Upper lobe of right lung (tissue), 1 donor: ENCODE results near the gene PKP4. TPM values are rescaled to one million over a fixed set of nuclear protein-coding genes. Genes with fewer than 3 reads are reported as not detected.

Experiments used
- ATAC-seq: fragments of 200-7000 bp; cut with Tn5 transposase; one replicate; pipeline ENCODE4 v1.9.1; 2020; ENCODE audit warnings: mild to moderate bottlenecking, moderate library complexity
- DNase-seq: peaks from one replicate; pipeline ENCODE4 v3.0.0-alpha.2; 2020
- H3K27ac ChIP-seq: fragments of 200-600 bp; one replicate; pipeline ENCODE4 v1.8.0; 2022
- H3K27me3 ChIP-seq: fragments of 200-600 bp; one replicate; pipeline ENCODE4 v1.8.0; 2022; ENCODE audit warnings: mild to moderate bottlenecking
- H3K36me3 ChIP-seq: fragments of 200-600 bp; one replicate; pipeline ENCODE4 v1.8.0; 2022
- H3K4me1 ChIP-seq: fragments of 200-600 bp; one replicate; pipeline ENCODE4 v1.8.0; 2022
- H3K4me3 ChIP-seq: fragments of 200-600 bp; one replicate; pipeline ENCODE4 v1.8.0; 2022; ENCODE audit warnings: mild to moderate bottlenecking
- H3K9me3 ChIP-seq: fragments of 200-600 bp; one replicate; pipeline ENCODE4 v1.8.0; 2022
- CTCF ChIP-seq: fragments of 200-600 bp; IDR thresholded peaks from one replicate; pipeline ENCODE4 v1.8.0; 2022; ENCODE audit warnings: antibody characterized with exemption
- intact Hi-C: fragments of 100-400 bp; cut with DNase I; formaldehyde crosslinking; loops from one replicate; pipeline ENCODE4 v1.11.0; 2022
- total RNA-seq: library from RNA; stranded (reverse); fragmentation: NEBNext Ultra II Directional; extraction: Animal tissue kit (Norgen Biotek cat#: 25700); gene quantifications from one replicate; pipeline ENCODE4 v1.2.1, GENCODE V29; 2021
- donor health status: DM: no; HTN: yes; CAD: no; lungs with severe emphysema.

The PKP4 gene
- total RNA-seq, 1 donor from 2014 or later: 74.7 TPM

DNA sequence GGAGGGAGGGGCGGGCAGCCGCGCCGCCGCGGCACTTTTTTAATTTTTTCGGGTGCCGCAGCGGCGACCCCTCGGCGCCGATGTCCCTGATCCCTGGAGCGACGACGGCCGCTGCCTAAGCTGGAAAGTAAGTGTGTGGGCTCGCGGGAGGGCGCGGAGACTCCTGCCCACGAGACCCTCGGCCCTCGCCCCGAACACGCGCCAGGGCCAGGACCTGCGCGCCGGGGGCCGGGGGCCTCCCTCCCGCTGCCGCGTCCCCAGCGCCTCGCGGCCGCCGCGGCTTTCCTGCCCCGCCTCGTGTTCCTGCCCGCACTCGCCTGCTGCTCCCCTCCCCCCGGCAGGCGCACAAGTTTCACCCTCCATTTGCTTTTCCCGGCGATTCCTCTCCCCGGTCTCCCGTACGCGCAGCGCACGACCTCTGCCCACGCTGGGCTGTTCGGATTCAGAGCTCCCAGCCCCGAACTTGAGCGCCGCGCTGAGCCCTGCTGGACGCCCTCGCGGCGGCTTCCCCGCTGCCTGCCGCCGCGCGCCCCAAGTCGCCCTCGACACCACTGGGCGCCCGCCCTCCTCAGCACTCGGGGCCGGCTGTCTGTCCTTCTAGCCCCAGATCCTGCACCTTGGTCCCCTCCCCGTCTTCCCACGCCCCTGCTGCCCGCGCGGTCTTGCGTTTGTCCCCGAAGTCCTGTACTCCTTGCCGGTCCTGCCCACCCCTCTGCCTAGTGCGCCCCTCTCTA, 507 bp downstream of the PKP4 start:
- peak; percentile 82 for DNase-seq
- no peaks in the 10 kb centered on the region for H3K9me3 ChIP-seq
- intact Hi-C loops: no loop called here
- peak overlapping the region; percentile 91 for H3K4me3 ChIP-seq
- peak; percentile 49 for ATAC-seq
- H3K27ac ChIP-seq: peak overlapping the region; percentile 88
- TF ChIP-seq CTCF: no peak
- H3K4me1 ChIP-seq: peaks cover 30% of the 10 kb centered on the region
- no peaks in the 10 kb centered on the region for H3K36me3 ChIP-seq
- no peaks in the 10 kb centered on the region for H3K27me3 ChIP-seq

- ATAC-seq (peak; percentile 87), DNase-seq (peak; percentile 91)
- Histone ChIP-seq H3K4me3 (peak overlapping the region; percentile 91), H3K4me1 (peaks cover 30% of the 10 kb centered on the region), H3K27ac (peak overlapping the region; percentile 88), H3K36me3 (no peaks in the 10 kb centered on the region), H3K27me3 (no peaks in the 10 kb centered on the region), H3K9me3 (no peaks in the 10 kb centered on the region)
- intact Hi-C loops: no loop called here
- TF ChIP-seq CTCF: peak; percentile 47
Measured at GRCh38 chr2:158457826-158458616, 1.3 kb downstream of the PKP4 start.

- TF ChIP-seq CTCF: no peak
- intact Hi-C loops: no loop called here
- H3K27ac ChIP-seq: peak overlapping the region; percentile 88
- H3K9me3 ChIP-seq: no peaks in the 10 kb centered on the region
- no peak for DNase-seq
- no peaks in the 10 kb centered on the region for H3K36me3 ChIP-seq
- H3K4me3 ChIP-seq: peak overlapping the region; percentile 91
- H3K27me3 ChIP-seq: no peaks in the 10 kb centered on the region
- no peak for ATAC-seq
- H3K4me1 ChIP-seq: peaks cover 30% of the 10 kb centered on the region
Measured at GRCh38 chr2:158458617-158458920, 1.8 kb downstream of the PKP4 start.

GRCh38 chr2:158459161-158460003, 2.6 kb downstream of the PKP4 start:
- Histone ChIP-seq H3K36me3 (no peaks in the 10 kb centered on the region), H3K4me3 (peak overlapping the region; percentile 91), H3K27me3 (no peaks in the 10 kb centered on the region), H3K4me1 (peaks cover 30% of the 10 kb centered on the region), H3K9me3 (no peaks in the 10 kb centered on the region), H3K27ac (no peak overlapping the region)
- ATAC-seq: no peak
- no peak for TF ChIP-seq CTCF
- no peak for DNase-seq
- intact Hi-C loops: no loop called here

DNA sequence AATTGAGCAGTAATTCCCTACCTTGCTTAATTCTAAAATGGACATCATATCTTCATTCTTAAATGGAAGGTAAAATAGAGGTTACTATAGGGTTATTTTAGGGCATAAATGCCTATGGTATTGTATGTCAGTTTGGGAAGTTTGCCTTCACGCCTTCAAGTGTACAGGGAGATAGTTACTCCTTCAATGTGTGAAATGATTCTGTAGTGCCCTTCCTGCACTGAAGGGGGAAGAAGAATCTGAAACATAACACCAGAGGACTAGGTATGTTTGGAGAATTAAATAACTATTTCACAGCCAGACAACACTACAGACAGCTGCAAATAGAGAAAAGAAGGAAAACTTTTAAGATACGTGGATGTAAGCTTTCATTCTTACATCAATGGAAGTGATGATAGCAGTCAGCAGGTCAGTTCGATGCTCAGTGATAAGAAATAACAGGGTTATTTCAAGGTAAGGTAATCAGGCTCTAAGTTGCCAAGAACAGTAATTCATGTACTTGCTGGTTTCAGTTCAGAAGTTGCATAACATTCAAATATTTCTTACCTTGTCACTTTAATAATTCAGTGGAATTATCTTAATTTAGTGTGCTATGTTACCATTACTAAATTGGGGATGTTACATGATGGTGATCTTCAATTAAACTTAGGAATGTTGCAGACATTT, 4.0 kb downstream of the PKP4 start:
- peak; percentile 27 for TF ChIP-seq CTCF

More for the DNA sequence above, 4.0 kb downstream of the PKP4 start:
- Histone ChIP-seq H3K27me3 (no peaks in the 10 kb centered on the region), H3K4me1 (peaks cover 30% of the 10 kb centered on the region), H3K27ac (no peak overlapping the region), H3K4me3 (no peak overlapping the region), H3K9me3 (no peaks in the 10 kb centered on the region), H3K36me3 (no peaks in the 10 kb centered on the region)
- intact Hi-C loops: no loop called here
- DNase-seq (no peak), ATAC-seq (no peak)
